SKM-1 treated with dmso at 0.1 percent for 144 hours (cell line): ENCODE data around the gene LDAH.
"Not testable (repeated sequence)": the region's sequence is repeated elsewhere in the genome, so short reads cannot be mapped to it uniquely, and the experiment has no call there.

ENCODE experiments used
- DNase-seq: peaks from one replicate; lab custom pipeline; 2025; ENCODE audit not compliant: unreplicated experiment; lab: John Stamatoyannopoulos, UW

LDAH gene

GRCh38 chr2:20822535-20823490 lies at the start of gene LDAH:
TSS of gene LDAH (minus strand) at chr2:20823101. CDS start at chr2:20801463, 21,638 bp downstream.
- peak; percentile 54 for DNase-seq

- no peak for DNase-seq
Measured at GRCh38 chr2:20868377-20868776, 45.5 kb upstream of the LDAH start.

- no peak for DNase-seq
Measured at GRCh38 chr2:20862850-20863249, 39.9 kb upstream of the LDAH start.

DNA sequence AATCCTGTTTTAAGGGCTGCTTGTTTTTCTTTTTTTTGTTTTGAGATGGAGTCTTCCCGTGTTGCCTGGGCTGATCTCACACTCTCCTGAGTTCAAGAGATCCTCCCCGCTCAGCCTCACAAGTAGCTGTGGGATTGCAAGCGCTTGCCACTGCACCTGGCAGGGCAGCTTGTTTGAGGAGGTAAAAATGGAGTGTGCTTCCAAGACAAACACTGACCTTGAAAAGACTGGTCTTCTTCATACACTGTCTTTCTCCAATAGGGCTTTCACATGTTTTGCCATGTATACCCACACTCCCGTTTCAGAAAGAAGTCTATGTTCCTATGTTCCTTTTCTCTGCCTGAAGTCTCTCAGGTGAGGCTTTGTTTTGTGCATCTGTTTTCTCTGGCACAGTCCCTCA lies 32.6 kb upstream of the LDAH start:
- DNase-seq = no peak

- DNase-seq = no peak
Measured at GRCh38 chr2:20852670-20853069, 29.8 kb upstream of the LDAH start.

DNA sequence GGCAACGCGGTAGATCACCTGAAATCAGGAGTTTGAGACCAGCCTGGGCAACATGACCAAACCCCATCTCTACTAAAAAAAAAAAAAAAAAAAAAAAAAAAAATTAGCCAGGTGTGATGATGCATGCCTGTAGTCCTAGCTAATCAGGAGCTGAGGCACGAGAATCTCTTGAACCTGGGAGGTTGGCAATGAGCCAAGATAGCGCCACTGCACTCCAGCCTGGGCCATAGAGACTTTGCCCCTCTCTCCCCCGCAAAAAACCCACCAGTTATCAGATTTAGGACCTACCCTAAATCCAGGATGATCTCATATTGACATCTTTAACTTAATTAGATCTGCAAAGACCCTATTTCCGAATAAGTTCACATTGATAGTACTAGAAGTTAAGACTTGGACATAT lies 29.2 kb upstream of the LDAH start:
- no peak for DNase-seq

DNA sequence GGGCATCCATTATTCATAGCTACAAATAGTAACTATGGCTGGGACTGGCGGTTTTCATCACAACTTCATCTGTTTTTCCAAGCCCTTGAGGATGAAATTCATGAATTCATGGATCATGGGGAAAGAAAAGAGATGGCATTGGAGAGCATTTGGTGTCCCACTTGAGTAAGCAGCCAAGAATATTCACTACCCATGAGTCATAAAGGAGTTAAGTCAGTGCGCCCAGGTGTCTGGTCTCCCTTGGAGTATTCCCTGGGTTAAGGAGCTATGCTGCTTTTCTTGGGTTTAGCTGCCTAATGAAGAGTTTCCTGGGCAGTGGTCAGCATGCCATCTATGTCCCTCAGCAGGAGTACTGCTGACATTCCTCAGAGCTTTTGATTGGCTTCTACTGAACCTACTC lies 21.3 kb upstream of the LDAH start:
- no peak for DNase-seq

DNA sequence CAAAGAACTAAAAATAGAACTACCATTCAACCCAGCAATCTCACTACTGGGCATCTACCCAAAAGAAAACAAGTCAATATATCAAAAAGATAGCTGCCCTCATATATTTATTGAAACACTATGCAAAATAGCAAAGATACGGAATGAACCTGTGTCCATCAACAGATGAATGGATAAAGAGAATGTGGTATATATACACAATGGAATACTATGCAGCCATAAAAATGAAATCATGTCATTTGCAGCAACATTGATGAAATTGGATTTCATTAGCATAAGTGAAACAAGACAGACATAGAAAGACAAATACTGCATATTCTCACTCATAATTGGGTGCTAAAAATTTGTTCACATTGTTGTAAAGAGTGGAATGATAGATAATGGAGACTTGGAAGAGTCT lies 16.2 kb upstream of the LDAH start:
- no peak for DNase-seq

- DNase-seq = no peak
Measured at GRCh38 chr2:20838016-20838415, 15.1 kb upstream of the LDAH start.

GRCh38 chr2:20836521-20836920 lies 13.6 kb upstream of the LDAH start:
- no peak for DNase-seq

DNA sequence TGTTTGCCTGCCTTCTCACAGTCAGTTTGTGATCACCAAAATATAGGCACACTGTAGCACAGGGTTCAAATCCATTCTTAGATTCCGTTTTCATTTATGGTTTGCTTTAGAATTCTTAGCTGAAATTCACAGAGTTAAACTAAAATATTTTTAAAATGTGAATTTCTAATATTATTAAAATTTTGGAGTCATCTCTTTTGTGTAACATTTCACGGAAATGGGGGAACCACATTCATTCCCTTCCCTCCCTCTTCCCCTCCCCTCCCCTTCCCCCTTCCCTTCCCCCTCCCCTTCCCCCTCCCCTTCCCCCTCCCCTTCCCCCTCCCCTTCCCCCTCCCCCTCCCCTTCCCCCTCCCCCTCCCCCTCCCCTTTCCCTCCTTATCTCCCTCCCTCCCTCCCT lies 11.4 kb upstream of the LDAH start:
- DNase-seq = no peak

- DNase-seq = no peak
Measured at GRCh38 chr2:20832606-20833005, 9.7 kb upstream of the LDAH start.

DNA sequence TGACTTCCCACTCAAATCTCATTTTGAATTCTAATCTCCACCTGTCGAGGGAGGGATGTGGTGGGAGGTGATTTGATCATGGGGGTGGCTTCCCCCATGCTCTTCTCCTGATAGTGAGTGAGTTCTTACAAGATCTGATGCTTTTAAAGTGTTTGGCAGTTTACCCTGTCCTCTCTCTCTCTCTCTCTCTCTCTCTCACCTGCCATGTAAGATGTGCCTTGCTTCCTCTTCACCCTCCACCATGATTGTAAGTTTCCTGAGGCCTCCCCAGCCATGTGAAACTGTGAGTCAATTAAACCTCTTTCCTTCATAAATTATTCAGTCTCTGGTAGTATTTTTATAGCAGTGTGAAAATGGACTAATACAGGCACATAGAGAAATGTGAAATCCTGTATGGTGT lies 7.0 kb upstream of the LDAH start:
- DNase-seq = no peak

- DNase-seq = no peak
Measured at GRCh38 chr2:20823917-20824316, 1.0 kb upstream of the LDAH start.

DNA sequence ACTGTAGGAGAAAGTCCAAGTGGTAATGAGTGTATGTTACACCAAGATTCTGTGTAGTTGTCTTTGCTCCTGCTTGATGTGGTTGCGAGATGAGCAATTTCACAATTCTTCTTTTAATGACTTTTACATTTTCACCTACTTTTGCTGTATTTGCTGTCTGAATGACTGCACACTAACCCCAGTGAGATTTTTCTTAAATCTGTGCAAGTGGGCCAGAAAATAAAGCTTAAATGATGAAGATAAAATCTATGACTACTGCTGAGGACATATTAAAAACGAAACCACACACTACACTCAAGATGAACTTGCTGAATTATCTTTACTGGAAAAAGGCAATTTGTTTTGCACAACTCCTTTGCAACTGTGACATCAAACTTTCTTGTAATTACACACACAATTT lies 4.1 kb downstream of the LDAH start:
- DNase-seq = no peak

DNA sequence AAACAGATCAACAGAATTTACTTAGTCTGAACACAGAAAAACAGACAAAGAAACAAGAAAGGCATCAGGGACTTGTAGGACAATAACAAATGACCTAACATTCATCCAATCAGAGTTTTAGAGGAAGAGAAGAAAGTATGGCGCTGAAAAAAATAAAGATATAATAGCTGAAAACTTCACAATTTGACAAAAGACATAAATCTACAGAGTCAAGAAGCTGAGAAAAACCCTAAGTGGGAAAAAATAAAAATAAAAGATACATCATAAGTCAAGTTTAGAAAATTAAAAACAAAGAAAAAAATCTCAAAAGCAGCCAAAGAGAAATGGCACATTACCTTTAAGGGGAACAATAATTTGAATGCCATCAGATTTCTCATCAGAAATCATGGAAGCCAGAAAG lies 7.7 kb downstream of the LDAH start:
- no peak for DNase-seq

GRCh38 chr2:20812779-20813178 lies 10.1 kb downstream of the LDAH start:
- no peak for DNase-seq

DNA sequence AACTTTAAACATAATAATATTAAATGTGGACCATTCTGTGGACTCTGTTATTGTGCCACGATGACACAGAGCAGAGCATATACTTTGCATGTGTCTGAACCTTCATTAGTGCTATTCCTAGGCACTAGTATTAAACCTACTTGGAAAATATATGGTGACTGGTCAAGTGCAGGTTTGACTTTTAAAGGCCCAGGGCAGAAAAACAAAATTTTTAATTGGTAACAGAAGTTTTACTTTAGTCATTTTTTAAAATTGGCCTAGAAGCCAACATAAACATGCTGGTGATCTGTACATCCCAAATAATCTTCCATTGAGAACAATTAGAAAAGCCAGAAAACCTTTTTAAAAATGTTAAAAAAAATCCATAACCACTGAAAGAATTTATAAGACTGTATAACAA lies 16.6 kb downstream of the LDAH start:
- DNase-seq = no peak

GRCh38 chr2:20803974-20804373 lies 18.9 kb downstream of the LDAH start:
- no peak for DNase-seq

- no peak for DNase-seq
Measured at GRCh38 chr2:20803226-20803682, 19.6 kb downstream of the LDAH start.

DNA sequence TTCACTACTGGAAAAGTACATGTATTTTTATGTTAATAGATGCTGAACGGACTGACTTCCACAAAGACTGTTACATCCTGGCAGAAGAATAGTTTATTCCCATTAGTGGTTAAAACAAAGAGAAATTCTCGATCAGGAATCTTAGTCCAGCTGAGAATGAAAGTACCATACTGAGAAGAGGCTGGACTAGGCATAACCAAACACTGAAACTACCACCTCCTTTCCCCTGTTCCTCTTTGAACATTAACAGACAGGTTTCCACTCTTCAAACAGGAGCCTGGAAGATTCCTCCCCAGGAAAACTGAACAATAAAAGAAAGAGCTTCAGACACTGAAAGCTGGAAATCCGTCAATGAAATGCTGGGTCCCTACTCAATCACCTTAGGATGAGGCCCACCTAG lies 25.8 kb downstream of the LDAH start:
- DNase-seq = no peak

- no peak for DNase-seq
Measured at GRCh38 chr2:20796374-20796791, 26.5 kb downstream of the LDAH start.

- not testable (repeated sequence) for DNase-seq
Measured at GRCh38 chr2:20793944-20794343, 29.0 kb downstream of the LDAH start.
